Stimulated activated CD8-positive, alpha-beta memory T cell treated with anti-CD3 and anti-CD28 coated beads, Interleukin-7, amount 100 ng/mL, for 1 hour (primary cell): ENCODE results near the gene TTC33.

Source experiments
- DNase-seq, 2 donors: peaks; one replicate each; pipeline ENCODE4 v3.0.0-alpha.2; 2020; ENCODE audit warnings: low read depth in 2 of 2

The TTC33 gene

DNA sequence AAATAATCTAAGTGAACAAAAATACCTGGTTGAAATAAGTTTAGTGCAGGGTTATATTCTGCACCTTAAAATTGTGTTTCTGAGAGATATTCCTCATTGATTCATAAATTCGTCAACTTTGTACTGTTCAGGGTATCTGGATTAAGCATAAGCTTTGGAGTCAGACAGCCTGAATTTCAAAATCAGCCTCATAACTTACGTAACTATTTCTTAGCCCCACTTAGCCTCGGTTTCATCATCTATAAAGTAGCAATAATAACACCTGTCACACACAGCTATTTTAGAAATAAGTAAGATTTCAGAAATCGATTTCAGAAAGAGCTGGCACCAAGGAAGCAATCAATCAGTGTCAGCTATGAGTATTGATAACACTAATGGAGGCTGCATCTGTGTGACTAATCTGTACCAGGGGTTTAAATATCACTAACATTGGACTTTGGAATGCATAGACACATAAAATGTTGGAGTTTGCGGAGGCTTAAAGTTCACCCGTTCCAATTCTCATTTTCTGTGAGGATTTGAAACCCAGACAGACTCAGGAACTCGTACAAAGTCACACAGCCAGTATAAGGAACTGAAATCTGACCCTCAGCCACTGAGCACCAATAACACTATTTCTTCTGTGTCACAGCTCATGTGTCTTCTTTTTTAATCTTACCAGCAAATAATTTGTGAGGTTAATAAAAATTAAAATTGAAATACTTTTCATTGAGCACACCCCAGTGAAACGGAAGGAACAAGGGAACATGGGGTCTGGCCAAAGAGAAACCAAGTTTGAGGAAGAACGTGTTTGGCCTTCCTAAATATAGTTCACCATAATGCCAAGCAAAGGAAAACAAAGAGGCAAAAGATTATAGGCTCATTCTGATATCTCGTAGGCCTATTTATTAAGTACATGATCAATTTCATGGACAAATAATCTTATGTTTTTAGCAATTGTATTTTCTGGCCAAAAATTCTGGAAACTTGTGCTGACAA lies 270.5 kb downstream of the TTC33 start:
- no peak for DNase-seq

GRCh38 chr5:40484495-40484894 lies 271.3 kb downstream of the TTC33 start:
- DNase-seq: no peak

DNA sequence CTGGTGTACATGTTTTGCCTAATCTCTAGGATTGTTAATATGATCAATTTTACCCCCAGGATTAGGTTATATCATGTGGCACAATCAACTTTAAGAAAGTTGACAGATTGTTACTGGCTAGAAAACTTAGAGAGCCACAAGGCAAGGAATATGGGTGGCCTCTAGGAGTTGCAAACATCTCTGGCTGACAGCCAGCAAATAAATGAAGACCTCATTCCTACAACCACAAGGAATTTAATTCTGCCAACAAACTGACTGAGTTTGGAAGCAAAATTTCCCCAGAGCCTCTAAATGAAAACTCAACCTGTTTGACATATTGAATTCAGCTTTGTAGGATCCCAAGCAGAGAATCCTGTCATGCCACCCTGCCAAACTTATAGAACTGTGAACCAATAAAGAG lies 272.4 kb downstream of the TTC33 start:
- no peak for DNase-seq

DNA sequence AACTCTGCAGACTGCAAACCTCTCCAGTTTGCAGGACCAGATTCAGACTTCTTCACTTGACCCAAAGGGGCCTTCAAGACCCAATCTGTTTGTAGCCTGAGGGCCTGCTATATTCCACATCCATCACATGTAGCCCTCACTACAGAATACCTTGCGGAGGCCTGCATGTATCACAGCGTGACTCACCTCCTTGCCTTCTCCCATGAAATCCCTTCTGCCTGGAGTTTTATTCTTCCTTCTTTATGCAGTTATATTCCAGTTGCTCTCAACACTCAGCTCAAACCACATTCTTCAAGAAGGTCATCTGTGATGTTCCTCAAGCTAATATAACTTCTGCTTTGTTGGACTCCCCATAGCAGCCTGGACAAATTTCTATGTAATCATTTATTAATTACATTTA lies 274.5 kb downstream of the TTC33 start:
- DNase-seq: no peak

- peak; percentile 17 to 23 for DNase-seq
Observed at GRCh38 chr5:40480392-40480791, 275.4 kb downstream of the TTC33 start.

DNA sequence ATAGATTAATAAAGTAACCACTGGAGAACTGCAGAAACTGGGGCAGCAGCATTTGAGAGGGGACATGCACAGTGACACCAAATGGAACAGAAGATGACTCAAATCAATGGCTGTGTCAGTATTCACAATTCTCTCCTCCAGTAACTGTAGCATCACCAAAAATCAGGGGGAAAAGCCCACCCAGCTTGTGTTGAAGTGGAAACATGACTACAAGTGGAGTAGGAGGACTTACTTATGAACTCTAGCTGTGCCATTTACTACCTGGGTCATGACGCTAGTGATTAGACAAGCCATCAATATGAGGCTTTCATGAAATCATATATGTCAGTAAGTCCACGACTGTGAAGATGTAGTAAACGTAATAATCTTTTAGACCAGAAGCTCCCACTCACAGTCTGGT lies 275.8 kb downstream of the TTC33 start:
- DNase-seq: no peak

DNA sequence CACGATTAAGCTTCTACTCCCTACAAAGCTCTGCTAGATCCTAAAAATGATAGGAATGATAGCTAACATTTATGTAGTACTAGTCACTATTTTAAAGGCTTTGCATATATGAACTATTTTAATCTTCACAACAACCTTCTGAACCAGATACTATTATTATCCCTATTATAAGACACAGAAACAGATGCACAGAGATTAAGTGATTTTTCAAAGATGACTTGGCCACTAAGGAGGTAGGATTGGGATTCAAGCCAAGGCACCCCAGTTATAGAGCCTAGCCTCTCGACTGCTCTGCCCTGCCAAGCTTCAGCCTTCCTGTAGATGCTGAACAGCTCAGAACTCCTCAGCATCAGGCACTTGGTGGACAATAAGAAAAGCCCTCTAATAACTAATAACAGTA lies 277.0 kb downstream of the TTC33 start:
- DNase-seq: no peak

GRCh38 chr5:40477856-40478546 lies 277.8 kb downstream of the TTC33 start:
- no peak for DNase-seq

DNA sequence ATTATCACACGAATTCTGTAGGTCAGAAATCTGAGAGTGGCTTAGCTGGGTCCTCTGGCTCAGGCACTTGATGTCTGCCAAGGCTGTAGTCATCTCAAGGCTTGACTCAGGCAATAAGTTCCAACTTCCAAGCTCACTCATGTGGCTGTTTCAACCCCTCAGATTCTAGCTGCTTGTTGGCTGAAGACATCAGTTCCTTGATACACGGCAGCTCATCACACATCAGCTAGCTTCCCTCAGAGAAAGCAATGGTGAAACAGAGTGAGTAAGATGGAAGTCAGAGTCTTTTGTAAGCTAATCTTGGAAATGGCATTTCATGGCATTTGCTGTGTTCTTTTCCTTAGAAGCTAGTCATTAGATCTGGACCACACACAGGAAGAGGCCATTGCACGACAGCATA lies 280.2 kb downstream of the TTC33 start:
- no peak for DNase-seq

- DNase-seq: no peak
Observed at GRCh38 chr5:40474250-40474649, 281.5 kb downstream of the TTC33 start.

- DNase-seq: no peak
Observed at GRCh38 chr5:40465416-40465815, 290.3 kb downstream of the TTC33 start.

GRCh38 chr5:40464511-40464910 lies 291.2 kb downstream of the TTC33 start:
- DNase-seq: no peak
